GM12865 (cell line): ENCODE results near the gene APOBEC4.

Source experiments
- DNase-seq: peaks from one replicate; pipeline ENCODE4 v3.0.0; 2010; ENCODE audit warnings: low read depth
- H3K4me3 ChIP-seq: 2 replicates; pipeline ENCODE4 v1.5.1; 2011; ENCODE audit warnings: mild to moderate bottlenecking, low read depth, low read length, control low read depth
- TF ChIP-seq, protein P1 (sequence below): IDR thresholded peaks from 2 replicates; pipeline ENCODE4 v1.5.1; 2011; ENCODE audit warnings: low read length, control low read depth, low read depth, inconsistent platforms; ENCODE audit not compliant: insufficient read depth; ENCODE audit errors: missing control alignments

The APOBEC4 gene

DNA sequence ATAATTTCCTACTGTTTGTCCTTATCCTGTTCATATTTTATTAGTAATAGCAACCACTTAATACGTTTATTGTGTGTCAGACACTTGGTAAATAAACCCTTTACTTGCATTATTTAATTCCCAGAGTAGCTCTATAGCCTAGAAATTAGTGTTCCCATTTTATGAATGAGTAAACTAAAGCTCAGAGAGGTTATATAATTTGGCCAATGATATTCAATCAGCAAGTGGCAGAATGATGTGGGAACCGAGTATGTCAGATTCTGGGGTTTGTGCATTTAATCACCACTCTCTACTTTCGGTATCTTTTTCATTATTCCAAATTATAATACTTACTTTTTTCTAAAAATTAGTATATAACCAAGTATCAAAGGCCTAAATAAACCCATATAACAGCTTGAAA, 10.9 kb downstream of the APOBEC4 start:
- H3K4me3 ChIP-seq, result no peak overlapping the region
- TF ChIP-seq, protein P1, sequence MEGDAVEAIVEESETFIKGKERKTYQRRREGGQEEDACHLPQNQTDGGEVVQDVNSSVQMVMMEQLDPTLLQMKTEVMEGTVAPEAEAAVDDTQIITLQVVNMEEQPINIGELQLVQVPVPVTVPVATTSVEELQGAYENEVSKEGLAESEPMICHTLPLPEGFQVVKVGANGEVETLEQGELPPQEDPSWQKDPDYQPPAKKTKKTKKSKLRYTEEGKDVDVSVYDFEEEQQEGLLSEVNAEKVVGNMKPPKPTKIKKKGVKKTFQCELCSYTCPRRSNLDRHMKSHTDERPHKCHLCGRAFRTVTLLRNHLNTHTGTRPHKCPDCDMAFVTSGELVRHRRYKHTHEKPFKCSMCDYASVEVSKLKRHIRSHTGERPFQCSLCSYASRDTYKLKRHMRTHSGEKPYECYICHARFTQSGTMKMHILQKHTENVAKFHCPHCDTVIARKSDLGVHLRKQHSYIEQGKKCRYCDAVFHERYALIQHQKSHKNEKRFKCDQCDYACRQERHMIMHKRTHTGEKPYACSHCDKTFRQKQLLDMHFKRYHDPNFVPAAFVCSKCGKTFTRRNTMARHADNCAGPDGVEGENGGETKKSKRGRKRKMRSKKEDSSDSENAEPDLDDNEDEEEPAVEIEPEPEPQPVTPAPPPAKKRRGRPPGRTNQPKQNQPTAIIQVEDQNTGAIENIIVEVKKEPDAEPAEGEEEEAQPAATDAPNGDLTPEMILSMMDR, result no peak
- DNase-seq, result no peak

DNA sequence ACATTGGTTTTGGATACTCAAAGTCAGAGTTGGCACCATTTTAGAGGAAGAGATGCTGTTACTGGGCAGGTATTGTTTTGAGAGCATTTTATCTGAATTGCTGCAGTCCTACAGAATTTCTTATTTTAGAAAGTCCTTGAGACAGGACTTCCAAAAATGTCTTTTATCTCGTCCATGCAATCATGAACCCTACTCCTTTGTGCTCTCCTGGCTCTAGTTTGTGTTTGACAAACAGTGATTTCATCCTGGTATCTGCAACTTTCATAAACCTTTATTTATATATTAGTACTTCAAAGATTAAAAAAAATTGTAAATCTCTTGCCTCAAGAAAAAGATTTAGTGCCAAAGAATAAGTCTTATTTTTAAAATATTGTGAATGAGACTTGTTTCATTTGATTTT, 12.9 kb downstream of the APOBEC4 start:
- TF ChIP-seq, protein P1, result no peak
- no peak for DNase-seq
- peak overlapping the region; percentile 25; the same call in 1 of the 2 replicates for H3K4me3 ChIP-seq

DNA sequence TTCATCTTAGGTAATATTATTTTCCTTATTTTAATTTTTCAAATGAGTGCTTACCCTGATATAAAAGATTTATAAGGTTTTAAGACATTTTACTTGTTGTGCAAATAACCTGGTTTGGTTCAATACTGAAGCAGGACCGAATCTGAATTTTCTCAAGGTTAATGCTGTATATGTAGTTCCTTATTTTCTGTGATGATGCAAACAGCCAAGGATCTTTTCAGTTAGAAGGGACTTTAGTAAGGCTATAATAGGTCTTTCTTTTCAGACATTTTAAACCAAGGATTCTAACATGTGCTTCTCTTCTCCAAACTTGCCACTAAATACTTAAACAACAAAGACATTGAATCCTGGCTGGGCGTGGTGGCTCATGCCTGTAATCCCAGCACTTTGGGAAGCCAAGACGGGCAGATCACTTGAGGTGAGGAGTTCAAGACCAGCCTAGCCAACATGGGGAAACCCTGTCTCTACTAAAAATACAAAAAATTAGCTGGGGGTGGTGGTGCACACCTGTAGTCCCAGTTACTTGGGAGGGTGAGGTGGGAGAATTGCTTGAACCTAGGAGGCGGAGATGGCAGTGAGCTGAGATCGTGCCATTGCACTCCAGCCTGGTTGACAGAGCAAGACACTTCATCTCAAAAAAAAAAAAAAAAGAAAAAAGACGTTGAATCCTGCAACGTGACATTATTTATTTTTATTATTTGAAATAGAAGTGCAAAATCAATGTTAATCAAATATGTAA, 14.3 kb downstream of the APOBEC4 start:
- DNase-seq, result no peak
- TF ChIP-seq, protein P1, result no peak
- H3K4me3 ChIP-seq, result no peak overlapping the region

DNA sequence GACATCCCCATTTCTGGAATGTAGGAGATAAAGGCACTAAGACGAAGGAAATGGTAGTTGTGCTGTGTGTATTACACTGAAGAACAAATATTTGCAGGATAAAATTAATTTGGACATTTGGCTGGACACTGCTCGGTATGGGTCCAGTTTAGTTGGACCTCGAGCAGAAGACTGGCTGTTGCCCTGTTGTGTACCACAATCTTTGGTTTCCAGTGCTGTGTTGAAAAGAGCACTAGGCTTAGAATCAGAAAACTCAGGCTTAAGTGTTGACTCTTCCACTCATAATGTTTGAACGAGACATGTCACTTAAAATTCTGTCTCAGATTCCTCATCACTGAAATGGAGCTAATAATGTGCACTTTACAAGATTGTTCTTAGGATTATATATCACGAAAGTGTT, 16.3 kb downstream of the APOBEC4 start:
- TF ChIP-seq, protein P1, result no peak
- no peak for DNase-seq
- peak overlapping the region; percentile 68 for H3K4me3 ChIP-seq

DNA sequence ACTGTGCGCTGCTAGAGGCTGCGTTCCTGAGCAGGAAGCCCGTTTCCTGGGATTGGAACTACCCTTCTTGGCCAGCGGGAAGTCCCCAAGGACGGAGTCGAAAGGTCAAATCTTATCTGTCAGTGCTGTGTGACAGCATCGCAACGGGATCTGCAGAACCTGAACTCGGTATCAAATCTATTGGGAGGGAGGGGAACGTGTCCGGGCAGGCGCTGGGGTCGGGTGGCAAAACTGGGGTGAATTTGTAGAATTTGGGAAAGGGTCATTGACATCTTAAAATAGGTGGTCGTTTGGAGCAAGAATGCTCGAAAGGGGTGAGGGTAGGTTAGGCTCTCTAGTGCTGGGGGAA, 16.8 kb downstream of the APOBEC4 start:
- H3K4me3 ChIP-seq, result peak overlapping the region; percentile 68
- no peak for DNase-seq
- TF ChIP-seq, protein P1, result no peak

DNA sequence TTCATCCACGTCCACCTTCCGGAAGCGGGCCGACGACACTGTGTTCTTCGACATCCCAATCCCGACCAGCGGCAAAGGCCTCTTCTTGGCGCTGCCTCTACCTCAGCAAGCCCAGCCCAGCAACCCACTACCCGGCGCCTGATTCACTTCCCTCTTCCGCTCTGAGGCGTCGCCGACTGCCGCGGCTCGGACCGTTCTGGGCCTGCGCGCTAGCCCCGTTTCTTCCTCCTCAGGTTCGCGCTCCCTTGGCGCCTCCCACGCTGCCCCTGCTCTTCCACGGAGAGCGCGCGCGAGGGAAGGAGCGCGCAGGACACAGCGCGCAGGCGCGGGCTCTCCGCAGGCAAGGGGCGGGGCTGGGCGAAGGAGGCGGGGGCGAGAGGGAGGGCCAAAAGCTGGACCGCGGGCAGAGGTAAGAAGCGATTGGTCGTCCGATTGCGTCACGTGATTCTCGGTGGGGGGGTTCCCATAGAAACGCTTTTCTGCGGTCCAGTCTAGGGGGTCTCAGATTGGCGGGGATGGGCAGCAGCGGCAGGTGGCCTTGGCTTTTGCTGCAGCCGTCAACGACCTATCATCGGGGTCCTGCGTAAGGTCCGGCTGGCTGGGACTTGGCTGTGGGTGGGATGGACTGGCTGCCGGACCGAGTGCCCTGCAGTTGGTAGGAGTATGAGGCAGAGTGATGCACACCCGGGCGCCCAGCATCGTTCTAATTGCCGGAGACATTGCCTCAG, 17.3 kb downstream of the APOBEC4 start, which contains the start of gene ARPC5:
Gene ARPC5, minus strand, starts transcription at position 178 of the 728 bp plus-strand sequence. Its CDS starts 124 bp downstream, at position 54.
- TF ChIP-seq, protein P1, result no peak
- peak; percentile 99 for DNase-seq
- H3K4me3 ChIP-seq, result peak within 1 kb of the TSS; percentile 87
